Glutamatergic neuron (in vitro differentiated cells): ENCODE results near the gene AHNAK. TPM values are rescaled to one million over a fixed set of nuclear protein-coding genes. Genes with fewer than 3 reads are reported as not detected.
"Not testable (repeated sequence)": the region's sequence is repeated elsewhere in the genome, so short reads cannot be mapped to it uniquely, and the experiment has no call there.

Source experiments
- DNase-seq: peaks from one replicate; pipeline ENCODE4 v3.0.0; 2022
- H3K27ac Mint-ChIP-seq: one replicate; pipeline ENCODE4 v1.8.0; 2020; ENCODE audit warnings: mild to moderate bottlenecking, mixed read lengths, inconsistent platforms; ENCODE audit not compliant: unreplicated experiment
- H3K27me3 Mint-ChIP-seq: one replicate; pipeline ENCODE4 v1.8.0; 2020; ENCODE audit warnings: mild to moderate bottlenecking, moderate library complexity, mixed read lengths, inconsistent platforms; ENCODE audit not compliant: unreplicated experiment
- H3K36me3 Mint-ChIP-seq: one replicate; pipeline ENCODE4 v1.8.0; 2020; ENCODE audit warnings: mild to moderate bottlenecking, mixed read lengths, inconsistent platforms; ENCODE audit not compliant: unreplicated experiment
- H3K4me1 Mint-ChIP-seq: one replicate; pipeline ENCODE4 v1.8.0; 2020; ENCODE audit warnings: mild to moderate bottlenecking, low read depth, mixed read lengths, inconsistent platforms; ENCODE audit not compliant: unreplicated experiment
- H3K4me3 Mint-ChIP-seq: one replicate; pipeline ENCODE4 v1.8.0; 2020; ENCODE audit warnings: mild to moderate bottlenecking, mixed read lengths, inconsistent platforms; ENCODE audit not compliant: unreplicated experiment
- H3K9me3 Mint-ChIP-seq: one replicate; pipeline ENCODE4 v1.8.0; 2020; ENCODE audit warnings: mild to moderate bottlenecking, moderate library complexity, mixed read lengths, inconsistent platforms; ENCODE audit not compliant: unreplicated experiment
- total RNA-seq: library from RNA; stranded (reverse); fragmentation: NEBNext Ultra II Directional; extraction: Animal tissue kit (Norgen Biotek cat#: 25700); gene quantifications from one replicate; pipeline ENCODE4 v1.2.1, GENCODE V29; 2021; ENCODE audit not compliant: unreplicated experiment
- TF ChIP-seq, protein P1 (sequence below): fragments of 200-600 bp; sonication (generic); IDR thresholded peaks from one replicate; pipeline ENCODE4 v1.5.0; 2021; ENCODE audit not compliant: partially characterized antibody, unreplicated experiment

AHNAK gene
- total RNA-seq, 1 donor from 2014 or later: 4.5 TPM

DNA sequence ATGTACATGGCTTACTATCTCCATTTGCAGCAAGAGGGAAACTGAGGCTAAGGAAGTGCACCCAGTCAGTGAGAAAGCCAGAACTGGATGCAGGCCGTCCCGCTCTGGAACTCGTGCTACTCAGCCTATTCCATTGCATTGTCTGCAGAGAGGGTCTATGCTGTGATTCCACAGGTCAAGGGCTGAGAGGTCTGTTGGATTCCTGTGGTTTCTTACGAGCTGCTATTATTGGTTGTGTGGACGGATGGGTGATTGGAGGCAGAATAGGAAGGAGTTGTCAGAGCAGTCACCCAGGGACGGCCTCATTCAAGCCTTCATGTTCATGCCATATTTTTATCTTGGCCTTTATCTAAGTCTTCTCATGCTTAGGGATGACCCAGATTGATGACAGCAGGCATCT is 94.3 kb downstream of the AHNAK start:
- no peak for DNase-seq
- H3K27ac Mint-ChIP-seq: no peak overlapping the region
- H3K4me1 Mint-ChIP-seq: no peaks in the 10 kb centered on the region
- peaks cover 2% of the 10 kb centered on the region for H3K9me3 Mint-ChIP-seq
- H3K4me3 Mint-ChIP-seq: no peak overlapping the region
- H3K36me3 Mint-ChIP-seq: no peaks in the 10 kb centered on the region
- peaks cover 8% of the 10 kb centered on the region for H3K27me3 Mint-ChIP-seq
- TF ChIP-seq, protein P1, sequence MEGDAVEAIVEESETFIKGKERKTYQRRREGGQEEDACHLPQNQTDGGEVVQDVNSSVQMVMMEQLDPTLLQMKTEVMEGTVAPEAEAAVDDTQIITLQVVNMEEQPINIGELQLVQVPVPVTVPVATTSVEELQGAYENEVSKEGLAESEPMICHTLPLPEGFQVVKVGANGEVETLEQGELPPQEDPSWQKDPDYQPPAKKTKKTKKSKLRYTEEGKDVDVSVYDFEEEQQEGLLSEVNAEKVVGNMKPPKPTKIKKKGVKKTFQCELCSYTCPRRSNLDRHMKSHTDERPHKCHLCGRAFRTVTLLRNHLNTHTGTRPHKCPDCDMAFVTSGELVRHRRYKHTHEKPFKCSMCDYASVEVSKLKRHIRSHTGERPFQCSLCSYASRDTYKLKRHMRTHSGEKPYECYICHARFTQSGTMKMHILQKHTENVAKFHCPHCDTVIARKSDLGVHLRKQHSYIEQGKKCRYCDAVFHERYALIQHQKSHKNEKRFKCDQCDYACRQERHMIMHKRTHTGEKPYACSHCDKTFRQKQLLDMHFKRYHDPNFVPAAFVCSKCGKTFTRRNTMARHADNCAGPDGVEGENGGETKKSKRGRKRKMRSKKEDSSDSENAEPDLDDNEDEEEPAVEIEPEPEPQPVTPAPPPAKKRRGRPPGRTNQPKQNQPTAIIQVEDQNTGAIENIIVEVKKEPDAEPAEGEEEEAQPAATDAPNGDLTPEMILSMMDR: no peak

DNA sequence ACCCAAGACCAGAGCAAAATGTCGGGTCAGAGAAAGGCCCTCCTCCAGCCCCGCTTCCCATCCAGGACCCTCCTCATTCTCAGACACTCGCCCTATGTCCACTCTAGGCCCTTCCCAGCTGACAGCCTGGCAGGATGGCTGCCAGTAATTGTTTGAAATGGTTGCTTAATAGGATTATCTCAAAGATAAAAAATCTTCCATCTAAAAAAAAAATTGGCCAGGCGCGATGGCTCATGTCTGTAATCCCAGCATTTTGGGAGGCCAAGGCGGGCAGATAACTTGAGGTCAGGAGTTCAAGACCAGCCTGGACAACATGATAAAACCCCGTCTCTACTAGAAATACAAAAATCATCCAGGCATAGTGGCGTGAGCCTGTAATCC is 95.4 kb downstream of the AHNAK start:
- peaks cover 2% of the 10 kb centered on the region for H3K9me3 Mint-ChIP-seq
- H3K36me3 Mint-ChIP-seq: no peaks in the 10 kb centered on the region
- H3K27me3 Mint-ChIP-seq: peaks cover 8% of the 10 kb centered on the region
- DNase-seq: no peak
- TF ChIP-seq, protein P1: no peak
- H3K27ac Mint-ChIP-seq: no peak overlapping the region
- H3K4me3 Mint-ChIP-seq: no peak overlapping the region
- H3K4me1 Mint-ChIP-seq: no peaks in the 10 kb centered on the region

DNA sequence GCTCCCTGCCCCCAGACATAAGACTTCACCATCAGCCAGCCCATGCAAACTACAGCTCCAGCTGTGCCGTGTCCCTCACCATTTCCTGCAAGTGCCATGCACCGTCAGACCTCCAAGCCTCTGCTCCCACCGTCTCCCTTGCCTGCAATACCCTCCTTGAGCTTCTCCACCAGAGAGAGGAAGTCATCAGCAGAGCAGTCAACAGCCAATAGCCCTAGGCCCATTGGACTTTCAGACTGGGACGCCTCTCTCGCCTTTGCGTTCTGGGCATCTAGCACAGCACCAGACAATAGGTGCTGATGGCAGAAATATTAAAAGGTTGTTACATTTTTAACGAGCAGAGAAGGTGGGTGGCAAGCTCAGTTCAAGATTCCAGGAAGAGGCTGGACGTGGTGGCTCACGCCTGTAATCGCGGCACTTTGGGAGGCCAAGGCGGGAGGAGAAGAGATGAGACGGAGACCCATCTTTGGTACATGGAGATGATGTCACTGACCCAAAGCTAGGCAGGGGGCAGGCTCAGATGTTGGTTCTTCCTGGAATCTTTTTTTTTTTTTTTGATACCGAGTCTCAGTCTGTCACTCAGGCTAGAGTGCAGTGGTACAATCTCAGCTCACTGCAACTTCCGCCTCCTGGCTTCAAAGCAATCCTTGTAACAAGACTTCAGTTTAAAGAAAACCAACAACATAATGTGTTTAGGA is 95.9 kb downstream of the AHNAK start:
- H3K9me3 Mint-ChIP-seq: peaks cover 2% of the 10 kb centered on the region
- H3K27ac Mint-ChIP-seq: no peak overlapping the region
- H3K36me3 Mint-ChIP-seq: no peaks in the 10 kb centered on the region
- TF ChIP-seq, protein P1: no peak
- no peak overlapping the region for H3K4me3 Mint-ChIP-seq
- H3K27me3 Mint-ChIP-seq: peaks cover 8% of the 10 kb centered on the region
- H3K4me1 Mint-ChIP-seq: no peaks in the 10 kb centered on the region
- no peak for DNase-seq

DNA sequence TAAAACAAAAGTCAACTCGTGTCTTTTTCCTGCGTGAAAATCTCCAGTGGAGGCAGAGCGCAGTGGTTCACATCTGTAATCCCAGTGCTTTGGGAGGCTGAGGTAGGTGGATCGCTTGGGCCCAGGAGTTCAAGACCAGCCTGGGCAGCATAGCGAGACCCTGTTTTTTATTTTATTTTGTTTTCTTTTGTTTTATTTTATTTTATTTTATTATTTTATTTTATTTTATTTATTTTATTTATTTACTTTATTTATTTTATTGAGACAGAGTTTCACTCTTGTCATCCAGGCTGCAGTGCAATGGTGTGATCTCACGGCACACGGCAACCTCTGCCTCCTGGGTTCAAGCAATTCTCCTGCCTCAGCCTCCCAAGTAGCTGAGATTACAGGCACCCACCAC is 96.7 kb downstream of the AHNAK start:
- DNase-seq, H3K4me3 Mint-ChIP-seq, H3K27ac Mint-ChIP-seq, H3K36me3 Mint-ChIP-seq, H3K9me3 Mint-ChIP-seq, H3K27me3 Mint-ChIP-seq, H3K4me1 Mint-ChIP-seq: not testable (repeated sequence)

DNA sequence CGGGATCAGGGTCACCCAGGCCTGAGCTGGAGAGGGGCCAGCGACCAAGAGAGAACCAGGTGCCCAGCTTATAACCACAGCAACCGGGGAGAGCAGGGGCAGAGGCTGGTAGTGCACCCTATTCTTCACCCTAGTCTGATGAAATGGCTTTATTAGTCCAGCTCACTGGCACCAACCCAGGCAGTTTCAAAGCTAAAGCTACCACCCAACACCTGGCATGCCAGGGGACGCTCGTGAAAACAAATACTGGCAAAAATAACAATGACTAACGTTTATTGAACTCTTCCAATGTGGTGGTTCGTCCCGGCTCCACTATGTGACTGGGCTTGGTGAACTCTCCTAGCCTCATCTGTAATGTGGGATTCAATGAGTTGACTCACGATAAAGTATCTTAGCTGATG is 97.2 kb downstream of the AHNAK start:
- TF ChIP-seq, protein P1: no peak
- peaks cover 5% of the 10 kb centered on the region for H3K4me1 Mint-ChIP-seq
- no peak for DNase-seq
- H3K27ac Mint-ChIP-seq: no peak overlapping the region
- no peak overlapping the region for H3K4me3 Mint-ChIP-seq
- peaks cover 8% of the 10 kb centered on the region for H3K27me3 Mint-ChIP-seq
- peaks cover 2% of the 10 kb centered on the region for H3K9me3 Mint-ChIP-seq
- H3K36me3 Mint-ChIP-seq: no peaks in the 10 kb centered on the region
